SKM-1 treated with dmso at 0.1 percent for 144 hours (cell line): ENCODE results near the gene STK10.
"Not testable (repeated sequence)": the region's sequence is repeated elsewhere in the genome, so short reads cannot be mapped to it uniquely, and the experiment has no call there.

Source experiments
- DNase-seq: peaks from one replicate; lab custom pipeline; 2025; ENCODE audit not compliant: unreplicated experiment; lab: John Stamatoyannopoulos, UW

The STK10 gene

DNA sequence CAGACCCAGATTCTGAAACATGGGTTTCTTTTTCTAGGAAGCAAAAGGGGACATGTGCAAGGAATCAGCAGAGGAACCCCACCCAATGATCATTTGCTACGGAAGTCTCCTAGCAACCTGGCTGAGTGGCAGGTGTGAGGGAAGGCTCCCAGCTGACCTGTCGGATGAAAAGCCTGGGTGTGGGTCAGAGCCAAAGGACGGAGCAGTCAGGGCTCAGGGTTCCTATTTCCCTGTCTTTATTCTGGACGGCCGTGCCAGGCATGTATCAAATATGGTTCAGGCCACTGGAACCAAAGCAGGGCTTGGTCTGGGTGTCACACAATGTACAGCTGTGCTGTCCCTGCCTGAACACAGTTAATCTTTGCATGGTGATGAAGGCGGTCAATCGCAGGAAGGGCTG lies 20.1 kb downstream of the STK10 start:
- no peak for DNase-seq

DNA sequence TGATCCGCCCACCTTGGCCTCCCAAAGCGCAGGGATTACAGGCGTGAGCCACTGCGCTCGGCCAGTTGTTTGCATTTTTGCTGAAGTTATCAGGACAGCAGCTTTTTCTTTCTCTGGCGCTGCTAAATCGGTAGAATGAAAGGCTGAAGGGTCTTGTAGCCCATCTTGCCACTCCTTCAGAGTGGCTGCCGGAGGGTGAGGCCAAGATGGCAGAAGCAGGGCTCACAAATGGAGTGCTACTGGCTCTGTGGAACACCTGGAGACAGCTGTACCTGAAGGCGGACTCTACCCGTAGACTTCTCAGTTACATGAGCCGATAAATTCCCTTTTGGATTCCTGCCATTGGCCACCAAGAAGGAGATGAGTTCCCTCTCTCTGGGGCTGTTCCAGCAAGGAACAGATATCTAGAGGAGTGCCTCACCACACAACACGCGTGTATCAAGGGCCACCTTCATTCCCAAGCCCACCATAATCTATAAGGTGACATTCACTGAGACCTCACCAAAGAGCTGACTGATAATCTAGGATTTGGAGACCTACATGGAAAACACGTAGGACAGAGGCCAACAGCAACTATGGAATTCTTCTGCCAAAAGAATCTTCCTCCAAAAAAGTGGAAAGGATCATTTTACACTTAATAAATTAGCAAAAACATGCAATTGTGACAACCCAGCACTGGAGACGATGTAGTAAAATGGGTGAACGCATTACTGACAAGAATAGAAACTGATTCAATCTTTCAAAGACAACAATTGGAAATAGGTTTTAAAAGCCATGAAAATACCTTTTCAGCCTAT lies 21.8 kb downstream of the STK10 start:
- no peak for DNase-seq

DNA sequence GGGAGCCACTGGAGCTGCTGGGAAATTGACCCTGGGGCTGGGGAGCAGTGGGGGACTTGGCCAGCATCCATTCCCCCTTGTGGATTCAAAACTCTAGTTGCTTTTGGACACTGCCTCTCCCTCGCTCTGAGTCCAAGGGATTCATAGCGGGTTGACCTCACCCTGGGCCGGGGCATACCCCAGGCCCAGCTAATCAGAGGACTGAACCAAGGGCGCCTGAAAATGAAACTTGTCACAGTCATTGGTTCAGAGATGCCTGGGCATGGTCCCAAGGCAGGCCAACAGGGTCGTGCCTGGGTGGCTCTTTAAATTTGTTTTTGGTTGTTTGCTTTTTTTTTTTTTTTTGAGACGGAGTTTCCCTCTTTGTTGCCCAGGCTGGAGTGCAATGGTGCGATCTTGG lies 22.6 kb downstream of the STK10 start:
- DNase-seq = no peak

DNA sequence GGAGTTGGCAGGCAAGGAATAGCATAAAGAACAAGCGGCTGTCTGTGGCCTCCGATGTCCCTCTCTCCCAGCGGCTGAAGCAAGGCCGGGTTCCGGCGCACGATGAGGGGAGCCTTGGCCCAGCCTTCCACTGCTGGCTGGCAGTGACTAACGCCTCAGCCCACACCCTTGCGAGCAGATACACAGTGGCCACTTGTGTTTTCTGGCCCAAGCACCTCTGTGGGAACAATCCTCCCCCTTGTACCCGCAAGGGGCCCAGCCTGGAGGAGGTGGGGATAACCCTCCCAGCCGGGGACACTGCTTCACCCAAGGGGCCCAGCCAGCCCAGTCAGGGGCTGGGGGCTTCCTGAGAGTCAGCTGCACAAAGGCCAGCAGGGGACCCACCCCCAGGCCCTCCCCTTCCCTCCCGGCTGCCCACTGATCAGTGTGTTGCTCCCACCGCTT lies 23.2 kb downstream of the STK10 start:
- DNase-seq = no peak

DNA sequence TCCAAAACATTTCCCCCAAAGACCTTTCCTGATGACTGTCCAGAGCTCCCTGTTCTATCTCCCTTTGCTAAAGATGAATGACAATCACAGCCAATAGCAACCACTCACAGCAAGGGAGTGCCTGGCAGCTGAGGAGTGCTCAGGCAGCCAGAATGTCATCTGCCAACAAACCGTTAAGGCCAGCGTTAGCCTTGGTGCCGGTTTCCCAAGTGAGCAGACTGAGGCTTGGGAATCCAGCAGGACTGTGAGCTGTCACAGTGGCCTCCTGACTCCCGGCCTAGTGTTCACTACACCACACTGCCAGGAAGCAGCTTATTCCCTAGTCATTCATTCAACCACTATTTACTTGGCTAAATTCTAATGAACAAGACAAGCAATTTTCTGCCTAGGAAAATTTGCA lies 24.7 kb downstream of the STK10 start:
- DNase-seq = no peak

DNA sequence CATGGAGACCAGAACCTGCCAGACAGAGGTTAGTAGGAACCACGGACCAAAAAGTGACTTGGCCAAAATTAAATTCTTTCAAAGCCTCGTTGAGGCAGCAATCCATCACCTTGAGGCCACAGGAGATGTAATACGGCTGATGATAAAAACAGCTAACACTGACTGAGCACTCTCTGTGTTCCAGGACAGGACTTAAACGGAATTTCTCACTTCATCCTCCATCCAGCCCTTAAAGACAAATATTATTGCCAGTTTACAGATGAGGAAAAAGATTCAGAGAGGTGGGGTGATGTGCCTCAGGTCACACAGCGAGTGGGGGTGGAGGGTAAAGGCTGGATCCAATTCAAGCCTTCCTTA lies 25.1 kb downstream of the STK10 start:
- no peak for DNase-seq

DNA sequence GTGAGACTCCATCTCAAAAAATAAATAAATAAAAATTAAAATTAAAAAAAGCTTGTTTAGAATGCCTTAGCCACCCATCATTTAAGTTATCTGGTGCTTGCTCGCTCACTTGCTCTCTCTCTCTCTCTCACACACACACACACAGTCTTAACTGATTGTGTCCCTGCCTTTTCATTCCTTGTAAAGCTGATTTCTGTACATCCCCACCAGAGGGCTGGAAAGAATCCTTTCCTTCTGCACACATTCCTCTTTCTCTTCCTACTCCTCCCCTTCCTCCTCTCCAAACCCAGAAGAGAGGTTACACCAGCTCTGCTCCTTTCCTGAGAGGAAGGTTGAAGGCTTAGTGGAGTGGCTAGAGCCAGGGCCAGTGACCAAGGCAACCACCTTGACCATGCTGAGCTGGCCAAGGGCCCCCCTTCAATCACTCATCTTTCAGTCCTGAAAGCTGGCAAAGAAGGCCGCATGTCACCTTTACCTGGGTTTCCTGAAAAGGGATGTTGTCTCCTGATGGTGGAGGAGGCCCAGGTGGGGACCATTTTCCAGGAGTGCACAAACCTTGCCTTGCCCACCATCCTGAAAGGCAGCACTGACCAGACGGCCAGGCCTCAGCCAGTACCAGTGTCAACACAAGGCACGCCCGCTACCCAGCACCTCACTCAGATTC lies 25.6 kb downstream of the STK10 start:
- DNase-seq = no peak

DNA sequence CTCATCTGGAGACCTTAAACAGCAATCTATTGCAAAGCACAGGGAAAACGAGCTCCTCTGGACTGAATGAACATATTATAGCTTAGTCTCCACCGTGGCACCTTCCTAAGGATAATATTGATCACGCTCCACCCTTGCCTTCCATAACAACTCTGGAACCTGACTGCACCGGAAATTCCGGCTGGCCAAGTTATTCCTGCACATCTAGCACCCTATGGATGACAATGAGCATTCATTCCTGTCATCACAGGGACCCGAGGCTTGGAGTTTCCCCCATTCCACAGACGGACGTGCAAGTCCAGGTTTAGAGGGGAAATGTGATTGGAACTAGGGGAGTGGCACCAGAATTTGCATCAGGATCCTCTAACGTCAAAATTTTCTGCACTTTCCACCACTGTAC lies 27.5 kb downstream of the STK10 start:
- no peak for DNase-seq

DNA sequence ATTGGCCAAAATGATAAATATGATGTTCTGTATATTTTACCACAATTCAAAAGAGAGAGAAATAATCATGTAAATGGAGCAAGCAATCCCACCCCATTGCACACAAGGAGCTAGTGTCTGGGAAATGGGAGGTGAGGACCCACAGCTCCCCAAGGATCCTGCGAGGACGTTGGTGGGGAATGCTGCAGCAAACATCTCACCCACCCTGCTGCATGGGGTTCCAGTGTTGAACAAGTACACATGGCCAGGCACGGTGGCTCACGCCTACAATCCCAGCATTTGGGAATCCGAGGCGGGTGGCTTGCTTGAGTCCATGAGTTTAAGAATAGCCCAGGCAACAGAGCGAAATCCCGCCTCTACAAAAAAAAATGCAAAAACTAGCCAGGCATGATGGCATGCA lies 29.0 kb downstream of the STK10 start:
- no peak for DNase-seq

DNA sequence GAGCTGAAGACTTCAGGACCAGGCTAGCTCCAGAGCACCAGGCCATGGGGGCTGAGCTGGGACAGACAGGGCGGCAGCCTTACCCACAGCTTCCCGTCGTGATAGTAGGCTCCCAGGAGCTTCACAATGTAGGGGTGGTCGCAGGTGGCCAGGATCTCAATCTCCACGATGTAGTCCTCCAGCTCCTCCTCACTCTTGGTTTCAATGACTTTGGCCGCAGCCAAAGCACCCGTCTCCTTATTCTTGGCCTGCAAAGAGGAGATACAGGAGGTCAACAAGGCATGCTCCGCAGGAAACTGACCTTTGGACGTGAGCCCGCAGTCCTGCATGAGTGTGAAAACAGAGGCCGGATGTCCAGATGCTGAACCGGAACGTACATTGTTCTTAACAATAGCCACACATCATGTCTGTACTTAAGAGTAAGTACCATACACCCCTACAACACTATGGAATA lies 31.5 kb downstream of the STK10 start:
- no peak for DNase-seq

DNA sequence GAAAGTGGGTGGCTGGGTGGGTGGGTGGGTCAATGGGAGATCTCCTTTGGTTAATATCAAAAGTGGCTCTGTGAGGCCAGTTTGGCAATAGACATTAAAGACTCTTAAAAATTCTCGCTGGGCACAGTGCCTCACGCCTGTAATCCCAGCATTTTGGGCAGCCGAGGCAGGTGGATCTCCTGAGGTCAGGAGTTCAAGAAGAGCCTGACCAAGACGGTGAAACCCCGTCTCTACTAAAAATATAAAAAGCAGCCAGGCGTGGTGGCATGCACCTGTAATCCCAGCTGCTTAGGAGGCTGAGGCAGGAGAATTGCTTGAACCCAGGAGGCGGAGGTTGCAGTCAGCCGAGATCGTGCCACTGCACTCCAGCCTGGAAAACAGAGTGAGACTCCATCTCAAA lies 32.9 kb downstream of the STK10 start:
- DNase-seq = not testable (repeated sequence)

DNA sequence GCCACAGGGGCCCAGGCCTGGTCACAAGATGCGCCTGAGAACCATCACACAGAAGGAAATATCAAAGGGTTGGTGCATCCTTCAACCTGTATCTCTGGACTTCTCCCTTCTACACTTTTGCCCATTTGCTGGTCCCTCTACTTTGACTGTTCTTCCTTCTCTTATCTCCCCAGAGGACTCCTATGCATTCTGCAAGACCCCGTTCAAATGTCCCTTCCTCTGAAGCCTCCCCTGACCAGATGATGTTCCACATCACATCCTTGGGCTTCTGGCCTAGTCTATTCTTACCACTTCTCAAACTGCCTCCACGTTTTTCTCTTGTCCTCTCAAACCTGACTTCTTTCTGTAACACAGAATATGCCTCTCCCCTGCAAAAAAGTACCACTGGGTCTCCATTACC lies 34.3 kb downstream of the STK10 start:
- DNase-seq = no peak

DNA sequence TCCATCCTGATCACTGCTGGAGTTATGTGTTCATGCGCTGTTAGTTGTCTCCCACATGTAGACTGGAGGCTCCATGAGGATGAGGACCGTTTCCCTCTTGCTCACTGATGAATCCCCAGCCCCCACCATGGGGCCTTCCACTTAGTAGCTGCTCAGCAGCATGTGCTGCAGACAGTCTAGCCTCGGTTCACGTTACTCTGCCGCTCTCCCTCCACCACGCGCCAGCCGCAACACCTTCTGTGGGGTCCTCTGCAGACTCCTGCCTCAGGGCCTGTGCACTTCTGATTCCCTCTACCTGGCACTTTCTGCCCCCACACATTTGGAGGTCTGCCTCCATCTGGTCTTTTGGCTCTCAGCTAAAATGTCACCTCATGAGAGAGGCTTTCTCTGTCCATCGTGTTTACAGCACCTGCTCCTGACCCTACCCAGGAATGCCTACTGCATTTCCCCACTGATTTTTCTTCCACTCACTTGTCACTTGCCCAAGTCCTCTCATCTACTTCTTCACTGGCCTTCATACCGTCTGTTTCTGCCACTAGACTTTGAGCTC lies 36.3 kb downstream of the STK10 start:
- DNase-seq = no peak

DNA sequence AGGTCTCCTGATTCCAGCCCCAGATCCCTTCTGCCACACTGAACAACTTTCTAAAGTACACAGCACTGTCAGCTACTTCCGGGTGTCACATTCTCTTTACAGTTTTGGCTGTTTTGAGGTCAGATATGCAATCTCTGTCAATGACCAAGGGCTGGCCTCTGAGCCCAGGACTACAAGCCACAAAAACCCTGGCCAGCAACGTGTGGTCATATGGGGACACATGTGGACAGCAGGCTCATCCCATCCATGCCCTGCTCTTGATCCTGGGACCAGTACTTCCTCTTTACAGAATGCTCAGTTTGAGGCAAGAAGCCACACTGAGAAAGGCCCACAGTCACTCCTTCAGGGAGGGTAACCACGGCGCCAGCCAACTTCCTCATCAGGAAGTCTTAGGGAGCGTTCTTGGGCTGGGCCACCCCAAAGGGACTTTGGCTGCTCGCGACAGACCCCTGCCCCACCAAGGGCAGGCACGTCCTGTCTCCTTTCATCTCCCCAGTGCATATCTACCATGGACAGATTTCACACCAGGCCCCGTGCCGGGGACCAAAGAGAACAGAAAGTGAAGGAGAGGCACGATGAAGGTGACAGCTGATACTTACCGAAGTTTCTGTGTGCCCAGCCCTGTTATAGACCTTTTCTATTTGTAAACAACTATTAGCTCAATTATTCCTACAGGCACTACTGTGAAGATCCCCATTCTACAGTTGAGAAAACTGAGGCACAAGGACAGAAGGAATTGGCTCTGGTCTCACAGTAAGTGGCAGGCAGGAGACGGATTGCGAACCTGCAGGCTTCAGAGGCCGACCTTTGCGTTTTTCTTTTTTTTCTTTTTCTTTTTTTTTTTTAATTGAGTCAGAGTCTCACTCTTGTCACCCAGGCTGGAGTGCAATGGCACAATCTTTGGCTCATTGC lies 37.3 kb downstream of the STK10 start:
- DNase-seq = peak; percentile 95

DNA sequence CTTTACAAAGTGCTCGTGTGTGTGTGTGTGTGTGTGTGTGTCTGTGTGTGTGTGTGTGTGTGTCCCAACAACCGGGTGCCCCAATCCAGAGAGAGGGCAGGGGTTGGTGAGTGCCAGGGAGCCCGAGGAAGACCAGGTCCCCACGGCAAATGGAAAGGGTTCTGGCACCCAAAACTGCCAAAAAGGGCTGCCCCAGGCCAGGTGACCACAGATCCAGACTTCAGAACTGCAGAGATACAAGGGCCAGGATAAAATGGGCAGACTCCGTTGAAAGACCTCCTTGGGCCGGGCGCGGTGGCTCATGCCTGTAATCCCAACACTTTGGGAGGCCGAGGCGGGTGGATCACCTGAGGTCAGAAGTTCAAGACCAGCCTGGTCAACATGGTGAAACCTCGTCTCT lies 38.5 kb downstream of the STK10 start:
- not testable (repeated sequence) for DNase-seq

DNA sequence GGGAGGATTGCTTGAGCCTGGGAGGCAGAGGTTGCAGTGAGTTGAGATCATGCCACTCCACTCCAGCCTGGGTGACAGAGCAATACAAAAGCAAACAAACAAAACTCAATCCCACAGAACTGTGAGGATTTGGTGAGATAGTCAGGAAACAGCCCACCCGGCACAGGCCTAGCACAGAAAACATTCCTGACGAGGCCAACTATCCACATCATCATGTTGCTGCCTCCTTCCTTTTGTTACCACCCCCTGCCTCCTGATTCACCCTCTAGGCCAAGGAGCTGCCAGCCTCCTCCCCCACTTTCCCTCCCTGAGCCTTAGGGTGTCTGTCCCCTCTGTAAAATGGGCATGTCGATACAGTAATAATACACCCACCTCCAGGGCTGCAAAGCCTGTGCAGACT lies 39.0 kb downstream of the STK10 start:
- DNase-seq = no peak

DNA sequence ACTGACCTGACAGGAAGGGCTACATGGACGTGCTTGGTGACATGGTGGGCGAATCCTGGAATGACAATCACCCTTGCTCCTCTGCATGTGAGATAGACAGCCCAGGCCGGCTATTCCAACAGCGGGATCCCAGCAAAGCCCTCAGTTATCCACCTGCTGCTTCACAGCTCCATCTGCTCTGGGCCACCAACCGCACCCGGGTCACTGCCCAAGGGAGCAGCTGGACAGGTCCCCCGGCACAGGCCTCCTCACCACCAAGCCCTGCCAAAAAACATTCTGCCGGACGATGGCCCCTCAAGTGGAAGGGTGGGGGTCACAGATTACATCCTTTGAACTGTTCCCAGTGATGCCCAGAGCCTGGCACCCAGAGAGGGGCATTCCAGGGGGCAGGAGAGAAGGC lies 39.6 kb downstream of the STK10 start:
- DNase-seq = no peak

DNA sequence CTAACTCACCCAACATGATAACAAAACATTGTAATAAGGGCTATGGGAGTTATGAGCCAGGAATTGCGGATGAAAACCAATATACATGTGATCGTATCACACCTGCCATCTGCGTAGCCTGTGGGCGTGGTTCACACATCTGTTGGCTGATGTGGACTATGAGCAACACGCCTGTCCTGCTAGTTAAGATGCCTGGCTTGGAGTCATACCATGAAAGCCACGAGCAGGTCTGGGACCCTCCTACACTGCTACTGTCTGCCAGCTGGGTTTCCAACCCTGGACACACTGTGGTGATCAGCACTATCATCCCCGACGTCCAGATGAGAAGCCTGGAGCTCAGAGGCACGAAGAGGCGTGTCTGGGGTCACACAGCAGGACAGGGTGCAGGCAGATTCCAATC lies 40.2 kb downstream of the STK10 start:
- no peak for DNase-seq

DNA sequence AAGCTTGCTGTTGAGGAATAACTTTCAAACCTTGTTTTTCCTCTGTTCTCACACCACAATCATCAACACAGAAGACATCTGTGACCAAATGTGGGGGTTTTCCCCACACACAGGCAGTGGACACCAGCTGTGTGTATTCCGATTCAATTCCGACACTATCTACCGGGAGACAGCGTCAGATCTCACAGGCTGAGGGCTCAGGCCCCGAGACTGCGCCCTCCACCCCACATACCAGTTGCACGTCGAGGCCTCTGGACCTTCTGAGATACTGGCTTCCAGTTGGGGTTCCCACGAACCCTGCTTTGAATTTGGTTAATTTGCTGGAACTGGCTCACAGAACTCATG lies 41.3 kb downstream of the STK10 start:
- no peak for DNase-seq

DNA sequence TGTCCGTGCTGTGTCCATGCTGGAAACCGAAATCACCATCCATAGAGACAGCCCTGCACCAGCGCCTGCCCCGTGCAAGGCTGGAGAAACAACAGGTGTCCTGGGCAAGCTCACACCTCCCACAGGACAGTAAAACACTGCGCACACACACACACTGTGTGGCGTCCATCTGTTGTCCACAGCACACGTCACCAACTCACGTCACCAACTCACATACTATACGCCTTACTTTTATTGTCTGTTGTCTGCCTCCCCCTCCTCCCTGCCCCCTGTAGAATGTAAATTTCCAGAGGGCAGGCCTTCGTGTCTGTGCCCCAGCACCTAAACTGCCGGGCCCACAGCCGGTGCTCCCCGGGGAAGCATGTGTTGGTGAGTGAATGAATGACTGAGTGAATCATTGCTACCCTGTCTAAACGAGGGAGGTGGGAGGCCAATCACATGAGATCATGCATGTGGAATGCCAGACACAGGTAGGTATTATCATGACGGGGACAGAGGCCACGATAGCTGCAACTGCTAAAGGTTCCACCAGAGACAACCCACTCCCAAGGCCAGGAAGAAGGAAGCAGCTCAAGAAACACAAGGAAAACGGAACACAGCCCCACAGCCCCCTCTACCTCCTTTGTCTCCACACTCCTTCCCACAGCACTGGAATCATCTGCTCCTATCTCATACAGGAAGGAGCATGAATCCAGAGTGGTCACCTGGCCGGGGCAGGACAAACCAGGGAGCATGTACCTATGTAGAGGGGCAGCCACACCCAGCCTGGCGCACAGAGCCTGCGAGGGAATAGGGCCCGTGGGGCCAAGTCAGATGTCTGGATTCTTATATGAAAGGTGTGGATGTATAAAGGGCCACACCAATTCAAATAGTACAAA lies 41.9 kb downstream of the STK10 start:
- no peak for DNase-seq
